ES-I3 (cell line): ENCODE data around the gene NUTM2F.
"Not testable (repeated sequence)": the region's sequence is repeated elsewhere in the genome, so short reads cannot be mapped to it uniquely, and the experiment has no call there.

Source experiments
- H3K36me3 ChIP-seq: 2 replicates; pipeline ENCODE4 v1.6.1; 2013; ENCODE audit warnings: mild to moderate bottlenecking, low read length, control low read depth, moderate library complexity; ENCODE audit not compliant: insufficient read depth
- H3K4me1 ChIP-seq: 2 replicates; pipeline ENCODE4 v1.6.1; 2013; ENCODE audit warnings: mild to moderate bottlenecking, control low read depth, low read length; ENCODE audit not compliant: insufficient read depth
- H3K9ac ChIP-seq: 2 replicates; pipeline ENCODE4 v1.6.1; 2013; ENCODE audit warnings: low read depth, mild to moderate bottlenecking, low read length, moderate library complexity
- H3K9me3 ChIP-seq: 2 replicates; pipeline ENCODE4 v1.6.1; 2013; ENCODE audit warnings: mild to moderate bottlenecking, low read length, moderate library complexity; ENCODE audit not compliant: control insufficient read depth, insufficient read depth

Gene NUTM2F

DNA sequence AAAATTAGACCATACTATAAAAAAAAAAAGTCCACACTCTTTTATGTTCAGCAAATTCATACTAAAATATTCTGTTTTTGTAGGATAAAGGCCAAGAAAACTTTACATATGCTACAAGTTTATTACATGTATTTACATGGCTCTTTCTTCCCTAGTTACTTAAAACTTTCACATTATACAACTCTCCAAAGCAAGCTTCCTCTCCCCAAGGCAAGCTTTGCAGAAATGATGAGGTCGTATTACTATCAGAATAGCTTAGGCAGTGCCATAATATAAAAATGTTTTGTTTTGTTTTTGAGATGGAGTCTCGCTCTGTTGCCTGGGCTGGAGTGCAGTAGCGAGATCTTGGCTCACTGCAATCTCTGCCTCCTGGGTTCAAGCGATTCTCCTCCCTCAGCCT is 8.0 kb upstream of the NUTM2F start:
- not testable (repeated sequence) for H3K9ac ChIP-seq, H3K36me3 ChIP-seq

DNA sequence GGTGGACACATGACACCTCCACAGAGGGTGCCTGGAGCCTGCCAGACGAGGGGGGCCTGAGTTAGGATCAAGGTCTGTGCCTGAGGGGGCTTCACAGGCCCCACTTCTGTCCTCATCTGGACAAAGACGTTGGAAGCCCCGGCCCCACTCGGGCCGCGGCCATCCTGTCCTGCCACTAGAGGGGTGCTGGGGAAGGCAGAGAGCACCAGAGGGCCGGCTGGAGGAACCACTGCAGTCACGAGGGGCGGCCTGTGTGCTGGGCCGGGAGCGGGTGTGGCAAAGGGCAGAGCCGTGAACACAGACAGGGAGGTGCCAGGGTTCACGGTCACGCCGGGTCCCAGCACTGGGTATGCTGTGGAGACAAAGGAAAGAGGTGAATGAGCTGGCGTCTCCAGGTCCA is 2.9 kb downstream of the NUTM2F start:
- H3K9ac ChIP-seq, H3K9me3 ChIP-seq, H3K4me1 ChIP-seq: not testable (repeated sequence)

More for the DNA sequence above, 8.0 kb upstream of the NUTM2F start:
- H3K9me3 ChIP-seq, H3K4me1 ChIP-seq: not testable (repeated sequence)

DNA sequence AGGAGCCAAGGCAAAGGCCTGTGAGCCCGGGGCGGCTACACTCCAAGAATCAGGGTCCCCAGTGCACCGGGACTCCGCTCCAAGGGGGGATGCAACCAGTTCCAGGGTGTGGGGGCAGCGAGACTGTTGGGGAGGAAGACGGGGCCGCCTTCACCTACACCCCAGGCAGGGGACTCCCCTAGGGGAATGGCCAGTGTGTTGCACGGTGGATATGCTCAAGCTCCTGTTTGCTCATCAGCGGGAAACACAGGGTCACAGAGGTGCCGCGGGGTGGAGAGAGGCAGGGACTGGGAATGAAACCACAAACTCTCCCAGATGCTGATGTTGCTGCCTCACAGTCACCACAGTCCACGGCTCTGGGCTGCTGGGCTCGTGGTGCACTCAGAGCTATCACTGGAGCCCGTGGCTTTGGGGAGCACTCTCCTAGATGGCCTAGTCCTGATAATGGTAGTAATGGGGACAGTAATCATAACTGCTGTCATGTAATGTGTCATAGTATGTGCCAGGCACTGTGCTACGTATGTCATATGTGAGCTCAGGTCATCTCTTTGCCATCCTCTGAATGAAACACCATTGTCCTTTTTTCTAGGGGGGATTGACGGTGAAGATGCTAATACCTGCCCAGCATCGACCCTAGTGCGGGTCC is 5.2 kb downstream of the NUTM2F start:
- H3K9ac ChIP-seq, H3K9me3 ChIP-seq, H3K36me3 ChIP-seq, H3K4me1 ChIP-seq: not testable (repeated sequence)

More for the DNA sequence above, 2.9 kb downstream of the NUTM2F start:
- not testable (repeated sequence) for H3K36me3 ChIP-seq

GRCh38 chr9:94322342-94322940 is 6.0 kb downstream of the NUTM2F start:
- not testable (repeated sequence) for H3K36me3 ChIP-seq, H3K9ac ChIP-seq, H3K9me3 ChIP-seq

GRCh38 chr9:94317949-94318657 is 10.3 kb downstream of the NUTM2F start:
- H3K36me3 ChIP-seq, H3K9me3 ChIP-seq, H3K4me1 ChIP-seq, H3K9ac ChIP-seq: not testable (repeated sequence)

More at GRCh38 chr9:94322342-94322940, 6.0 kb downstream of the NUTM2F start:
- not testable (repeated sequence) for H3K4me1 ChIP-seq

GRCh38 chr9:94316236-94316635 is 12.2 kb downstream of the NUTM2F start:
- not testable (repeated sequence) for H3K36me3 ChIP-seq, H3K9ac ChIP-seq, H3K4me1 ChIP-seq, H3K9me3 ChIP-seq

- H3K9ac ChIP-seq, H3K36me3 ChIP-seq, H3K4me1 ChIP-seq, H3K9me3 ChIP-seq: not testable (repeated sequence)
Observed at GRCh38 chr9:94315034-94315984, 13.1 kb downstream of the NUTM2F start.

DNA sequence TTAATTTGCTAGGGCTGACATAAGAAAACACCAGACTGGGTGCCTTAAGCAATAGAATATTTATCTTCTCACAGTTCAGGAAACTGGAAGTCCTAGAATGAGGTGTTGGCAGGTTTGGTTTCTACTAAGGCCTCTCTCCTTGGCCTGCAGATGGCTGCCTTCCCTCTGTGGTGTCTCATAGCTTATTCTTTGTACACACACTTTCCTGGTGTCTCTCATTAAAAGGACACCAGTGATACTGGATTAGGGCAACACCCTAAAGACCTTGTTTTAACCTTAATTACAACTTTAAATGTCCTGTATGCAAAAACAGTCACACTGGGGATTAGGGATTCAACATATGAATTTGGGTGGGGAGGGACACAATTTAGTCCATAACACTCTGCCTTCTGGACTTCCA is 25.1 kb downstream of the NUTM2F start:
- Histone ChIP-seq H3K4me1 (no peaks in the 10 kb centered on the region), H3K36me3 (no peaks in the 10 kb centered on the region), H3K9me3 (no peaks in the 10 kb centered on the region), H3K9ac (no peak overlapping the region)

DNA sequence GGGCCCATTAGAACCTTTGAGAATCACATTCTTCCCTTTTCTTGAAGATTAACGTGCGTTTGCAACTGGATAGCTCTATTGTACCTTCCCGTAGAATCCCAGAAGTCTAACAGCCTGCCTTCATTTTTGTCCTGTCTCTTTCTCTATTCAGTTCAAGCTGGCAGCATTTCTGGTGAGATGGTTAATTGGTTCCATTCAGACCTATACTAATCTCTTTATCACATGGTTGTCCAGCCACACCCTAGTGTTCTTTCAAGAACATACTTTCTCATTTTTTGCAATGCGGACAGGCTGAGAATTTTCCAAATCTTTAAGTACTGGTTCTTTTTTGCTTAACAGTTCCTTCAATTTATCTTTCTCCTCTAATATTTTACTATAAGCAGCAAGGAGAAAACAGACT is 26.0 kb downstream of the NUTM2F start:
- H3K36me3 ChIP-seq: no peaks in the 10 kb centered on the region
- H3K9ac ChIP-seq: no peak overlapping the region
- no peaks in the 10 kb centered on the region for H3K4me1 ChIP-seq
- H3K9me3 ChIP-seq: no peaks in the 10 kb centered on the region

DNA sequence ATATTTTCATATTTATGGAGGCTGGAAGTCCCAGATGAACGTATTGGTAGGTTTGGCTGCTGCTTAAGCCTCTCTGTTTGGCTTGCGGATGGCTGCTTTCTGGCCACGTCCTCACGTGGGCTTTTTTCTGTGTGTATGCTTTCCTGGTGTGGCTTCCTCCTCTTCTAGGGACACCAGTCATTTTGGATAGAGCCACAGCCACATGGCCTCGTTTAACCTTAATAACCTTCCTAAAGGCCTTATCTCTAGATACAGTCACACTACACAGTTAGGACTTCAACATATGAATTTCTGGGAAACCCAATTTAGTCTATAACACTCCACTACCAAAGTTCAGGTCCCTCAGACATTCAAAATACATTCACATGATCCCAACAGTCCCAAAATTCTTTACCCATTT is 26.9 kb downstream of the NUTM2F start:
- no peaks in the 10 kb centered on the region for H3K36me3 ChIP-seq
- H3K9ac ChIP-seq: no peak overlapping the region
- H3K9me3 ChIP-seq: no peaks in the 10 kb centered on the region
- no peaks in the 10 kb centered on the region for H3K4me1 ChIP-seq

GRCh38 chr9:94300470-94301301 is 27.8 kb downstream of the NUTM2F start:
- Histone ChIP-seq H3K9ac (no peak overlapping the region), H3K36me3 (no peaks in the 10 kb centered on the region), H3K9me3 (no peaks in the 10 kb centered on the region), H3K4me1 (no peaks in the 10 kb centered on the region)

DNA sequence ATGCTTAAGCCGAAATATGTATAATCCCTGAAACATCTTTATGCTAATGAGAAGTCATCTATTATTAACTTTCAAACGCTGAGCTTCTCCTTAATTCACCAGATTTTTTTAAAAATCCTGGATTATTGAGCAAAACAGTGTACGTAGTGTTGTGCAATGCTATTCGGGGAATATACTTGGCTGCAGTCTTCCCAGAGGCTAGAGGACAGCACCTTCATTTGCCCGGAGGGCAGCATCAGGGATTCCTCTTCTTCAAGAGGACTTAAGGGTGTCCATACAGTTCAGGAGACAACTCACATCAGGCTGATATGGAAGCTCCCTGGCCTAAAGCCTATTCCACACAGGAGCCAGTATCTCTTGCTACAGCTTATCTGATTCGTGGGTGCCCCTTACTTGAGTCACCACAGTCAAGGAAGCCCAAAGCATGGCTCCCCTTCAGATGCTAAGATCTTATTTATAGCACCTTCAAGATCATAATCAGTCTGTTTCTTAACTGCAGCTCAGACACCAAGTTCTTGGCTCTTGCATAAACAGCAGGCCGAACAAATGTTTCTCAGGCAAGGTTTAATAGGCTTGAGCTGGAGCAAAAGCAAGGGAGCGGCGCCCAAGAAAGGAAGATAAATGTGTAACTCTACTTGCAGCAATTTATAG is 29.4 kb downstream of the NUTM2F start:
- no peaks in the 10 kb centered on the region for H3K36me3 ChIP-seq
- no peaks in the 10 kb centered on the region for H3K4me1 ChIP-seq
- H3K9me3 ChIP-seq: no peaks in the 10 kb centered on the region
- H3K9ac ChIP-seq: no peak overlapping the region

- H3K4me1 ChIP-seq: no peaks in the 10 kb centered on the region
- H3K9me3 ChIP-seq: no peaks in the 10 kb centered on the region
- no peak overlapping the region for H3K9ac ChIP-seq
- H3K36me3 ChIP-seq: no peaks in the 10 kb centered on the region; the same call in 1 of the 2 replicates
Observed at GRCh38 chr9:94289691-94290090, 38.8 kb downstream of the NUTM2F start.
